T-helper 1 cell treated with Interleukin-12 subunit alpha and Interleukin-12 subunit beta and Interleukin-4 antibody, amounts not matched to agents 30 ng/mL and 1 ng/mL, for 36 hours (primary cell): ENCODE data around the gene DNAAF5. TPM values are rescaled to one million over a fixed set of nuclear protein-coding genes. Genes with fewer than 3 reads are reported as not detected.

Experiments
- intact Hi-C: fragments of 100-400 bp; cut with micrococcal nuclease; formaldehyde crosslinking; loops from one replicate; pipeline ENCODE4 v1.15.1; 2024
- total RNA-seq: library from RNA; stranded (reverse); gene quantifications from 2 replicates; pipeline ENCODE4 v1.2.3, GENCODE V29; 2022

The DNAAF5 gene
- total RNA-seq: 22.5 and 24.6 TPM in 2 replicates

GRCh38 chr7:726084-726853, at the start of gene DNAAF5:
DNAAF5 (plus strand) TSS chr7:726699; CDS start chr7:726721, 22 bp downstream.
- intact Hi-C loops: loop anchor here (1.0 to 5.0 kb wide), 9 partner anchors 106 to 1831 kb away; partner anchors contain the start of genes BRAT1, GET4, IQCE and SUN1

DNA sequence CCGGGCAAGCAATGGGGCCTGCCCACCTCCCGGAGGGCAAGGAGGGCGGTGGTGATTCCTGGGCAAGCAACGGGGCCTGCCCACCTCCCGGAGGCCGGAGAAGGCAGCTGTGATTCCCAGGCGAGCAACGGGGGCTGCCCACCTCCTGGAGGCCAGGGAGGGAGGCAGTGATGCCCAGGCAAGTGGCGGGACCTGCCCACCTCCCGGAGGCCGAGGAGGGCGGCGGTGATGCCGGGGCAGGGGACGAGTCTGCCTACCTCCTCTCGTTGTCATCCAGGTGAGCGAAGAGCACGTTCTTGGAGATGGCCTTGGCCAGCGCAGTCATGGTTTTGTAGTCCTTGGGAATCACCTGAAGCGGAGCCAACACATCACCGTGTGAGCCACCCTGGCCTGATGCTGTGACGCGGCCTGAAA, 49.5 kb upstream of the DNAAF5 start:
- intact Hi-C loops: no loop called here

DNA sequence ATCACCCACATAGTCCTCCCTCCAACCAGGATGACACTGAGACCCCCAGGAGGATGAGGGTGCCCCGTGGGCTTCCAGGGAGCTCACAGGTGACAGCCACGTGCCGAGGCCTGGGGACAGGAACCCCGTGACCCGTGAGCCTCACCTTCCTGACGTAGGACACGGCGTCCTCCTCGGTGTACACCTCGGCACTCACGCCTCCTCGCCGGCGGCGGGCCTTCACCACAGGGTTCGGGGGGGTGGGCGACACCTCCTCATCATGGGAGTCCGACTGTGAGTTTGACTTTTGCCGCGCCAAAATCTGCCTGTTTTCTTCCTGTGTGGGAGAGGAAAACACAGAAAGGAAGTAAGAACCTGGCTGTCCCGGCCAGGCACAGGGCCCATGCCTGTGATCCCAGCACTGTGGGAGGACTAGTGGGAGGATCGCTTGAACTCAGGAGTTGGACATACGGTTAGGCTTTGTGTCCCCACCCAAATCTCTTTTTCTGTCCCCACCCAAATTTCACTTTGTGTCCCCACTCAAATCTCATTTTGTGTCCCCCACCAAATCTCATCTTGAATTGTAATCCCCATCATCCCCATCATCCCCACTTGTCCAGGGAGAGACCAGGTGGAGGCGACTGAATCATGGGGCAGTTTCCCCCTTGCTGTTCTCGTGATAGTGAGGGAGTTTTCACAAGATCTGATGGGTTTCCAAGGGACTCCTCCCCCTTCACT, 45.9 kb upstream of the DNAAF5 start:
- intact Hi-C loops: no loop called here

DNA sequence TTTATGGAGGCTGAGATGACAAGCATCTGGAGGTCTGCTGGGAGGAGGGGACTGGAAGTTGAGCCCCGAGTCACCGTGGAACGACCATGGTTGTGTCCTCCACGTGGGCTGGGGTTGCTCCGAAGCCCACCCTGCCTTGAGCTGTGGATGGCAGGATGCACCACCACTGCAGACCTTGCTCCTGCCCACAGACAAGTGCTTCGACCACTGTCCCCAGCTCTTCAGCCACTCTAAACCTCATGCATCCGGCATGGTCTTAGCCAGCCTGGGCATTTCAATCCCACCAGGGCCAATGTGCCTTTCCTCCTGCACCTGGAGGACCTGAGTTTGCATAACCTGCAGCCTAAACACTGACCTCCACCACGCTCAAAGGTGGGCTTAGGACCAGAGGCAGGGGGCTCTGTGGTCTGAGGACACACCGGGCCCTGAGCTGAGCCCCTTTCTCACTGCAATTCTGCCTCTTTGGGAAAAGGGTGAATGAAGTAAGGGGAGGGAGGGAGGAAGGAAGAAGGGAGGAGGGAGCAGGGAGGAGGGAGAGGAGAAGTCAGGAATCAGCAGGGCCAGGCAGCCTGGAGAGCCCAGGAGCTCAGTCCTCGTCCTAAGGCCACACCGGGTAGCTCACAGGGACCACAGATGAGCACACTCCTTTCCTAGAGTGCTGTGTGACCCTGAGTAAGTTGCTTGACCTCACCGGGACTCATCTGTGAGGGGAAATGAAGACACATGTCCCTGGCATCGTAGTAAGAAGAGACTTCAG, 44.8 kb upstream of the DNAAF5 start:
- intact Hi-C loops: no loop called here

DNA sequence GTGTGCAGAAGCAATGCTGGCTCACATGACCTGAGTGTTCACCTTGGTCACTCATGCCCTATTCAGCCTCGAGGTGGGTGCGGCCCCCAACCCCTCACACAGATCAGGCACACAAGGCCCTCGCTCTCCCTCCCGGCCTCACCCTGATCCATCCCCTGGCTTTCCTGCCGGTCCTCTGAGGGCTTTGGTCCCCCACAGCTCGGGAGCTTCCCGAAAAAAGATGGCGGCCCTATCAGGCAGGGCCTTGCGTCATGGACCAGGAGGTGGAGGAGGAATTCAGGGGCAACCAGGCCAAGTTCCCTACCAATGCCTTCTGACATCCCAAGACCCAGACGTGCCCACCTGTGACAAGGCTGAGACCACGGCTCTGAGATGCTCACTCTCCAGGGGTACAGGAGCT, 43.7 kb upstream of the DNAAF5 start:
- intact Hi-C loops: no loop called here

GRCh38 chr7:683526-684205, 42.8 kb upstream of the DNAAF5 start:
- intact Hi-C loops: no loop called here

- intact Hi-C loops: no loop called here
These were observed 42.1 kb upstream of the DNAAF5 start for GRCh38 chr7:684416-684815.

GRCh38 chr7:685540-685939, 41.0 kb upstream of the DNAAF5 start:
- intact Hi-C loops: no loop called here

GRCh38 chr7:690478-691360, 35.8 kb upstream of the DNAAF5 start:
- intact Hi-C loops: no loop called here

DNA sequence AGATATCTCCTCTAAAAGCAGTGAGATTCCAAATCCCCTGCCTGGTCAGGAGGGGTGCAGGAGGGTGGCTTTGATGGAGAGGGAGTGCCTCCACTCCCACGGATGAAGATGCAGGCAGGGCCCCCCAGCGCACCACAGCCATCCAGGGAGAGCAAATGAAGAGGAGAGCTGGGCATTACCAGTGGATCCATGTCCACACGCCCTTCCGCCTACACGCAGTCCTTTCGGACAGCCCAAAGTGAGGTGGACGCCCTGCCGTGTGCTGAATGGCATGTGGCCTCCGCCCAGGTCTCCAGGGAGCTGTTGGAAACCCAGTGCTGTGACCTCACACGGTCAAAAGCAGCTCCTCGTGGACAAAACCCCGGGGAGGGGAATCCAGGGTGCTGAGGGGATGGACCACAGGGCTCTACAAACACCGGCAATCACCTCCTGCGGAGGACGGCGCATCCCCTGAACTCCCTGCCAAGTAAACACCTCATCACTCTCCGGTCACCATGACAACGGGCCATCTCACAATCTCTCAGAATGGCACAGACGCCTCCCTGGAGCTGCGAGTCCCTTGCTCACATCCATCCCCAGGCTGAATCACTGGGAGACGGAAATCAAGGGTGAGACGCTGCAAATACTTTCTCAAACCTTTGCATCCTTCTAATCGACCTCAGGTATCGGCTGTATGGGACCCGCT, 35.0 kb upstream of the DNAAF5 start:
- intact Hi-C loops: no loop called here

- intact Hi-C loops: no loop called here
These were observed 33.2 kb upstream of the DNAAF5 start for GRCh38 chr7:693280-693679.

GRCh38 chr7:696426-696811, 30.1 kb upstream of the DNAAF5 start:
- intact Hi-C loops: no loop called here

DNA sequence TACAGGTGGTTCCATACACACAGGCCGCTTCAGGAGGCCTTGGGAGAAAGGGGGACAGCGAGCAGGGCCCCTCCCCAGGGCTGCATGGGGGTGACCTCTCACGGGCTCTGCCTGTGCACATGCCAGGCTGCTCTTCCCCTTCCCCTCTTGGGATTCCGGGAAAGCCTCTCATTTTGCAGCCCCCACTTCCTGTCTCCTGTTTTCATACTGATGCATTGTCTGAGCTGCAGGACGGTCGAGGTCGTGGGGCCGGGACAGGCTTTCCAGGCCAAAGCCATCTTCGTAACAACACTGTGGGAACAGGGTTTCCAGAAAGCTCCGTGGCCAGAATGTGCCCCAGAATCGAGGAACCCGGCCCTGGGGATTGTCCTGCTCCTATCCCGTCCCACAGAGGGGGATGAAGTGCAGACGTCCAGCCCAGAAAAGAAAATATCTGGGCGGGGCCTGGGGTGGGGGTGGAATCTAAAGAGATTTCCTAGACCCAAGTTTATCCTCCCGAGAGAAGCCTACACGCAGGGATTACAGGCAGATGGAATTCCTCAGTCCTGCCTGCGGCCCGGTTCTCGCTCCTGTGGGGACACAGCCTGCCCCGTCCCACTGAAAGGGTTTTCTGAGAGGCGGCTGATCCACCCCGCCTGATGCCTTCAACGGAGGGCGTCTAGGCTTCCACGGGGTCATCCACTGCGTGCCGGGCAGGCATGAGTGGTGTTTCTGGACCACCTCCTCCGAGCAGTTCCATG, 29.5 kb upstream of the DNAAF5 start:
- intact Hi-C loops: no loop called here

DNA sequence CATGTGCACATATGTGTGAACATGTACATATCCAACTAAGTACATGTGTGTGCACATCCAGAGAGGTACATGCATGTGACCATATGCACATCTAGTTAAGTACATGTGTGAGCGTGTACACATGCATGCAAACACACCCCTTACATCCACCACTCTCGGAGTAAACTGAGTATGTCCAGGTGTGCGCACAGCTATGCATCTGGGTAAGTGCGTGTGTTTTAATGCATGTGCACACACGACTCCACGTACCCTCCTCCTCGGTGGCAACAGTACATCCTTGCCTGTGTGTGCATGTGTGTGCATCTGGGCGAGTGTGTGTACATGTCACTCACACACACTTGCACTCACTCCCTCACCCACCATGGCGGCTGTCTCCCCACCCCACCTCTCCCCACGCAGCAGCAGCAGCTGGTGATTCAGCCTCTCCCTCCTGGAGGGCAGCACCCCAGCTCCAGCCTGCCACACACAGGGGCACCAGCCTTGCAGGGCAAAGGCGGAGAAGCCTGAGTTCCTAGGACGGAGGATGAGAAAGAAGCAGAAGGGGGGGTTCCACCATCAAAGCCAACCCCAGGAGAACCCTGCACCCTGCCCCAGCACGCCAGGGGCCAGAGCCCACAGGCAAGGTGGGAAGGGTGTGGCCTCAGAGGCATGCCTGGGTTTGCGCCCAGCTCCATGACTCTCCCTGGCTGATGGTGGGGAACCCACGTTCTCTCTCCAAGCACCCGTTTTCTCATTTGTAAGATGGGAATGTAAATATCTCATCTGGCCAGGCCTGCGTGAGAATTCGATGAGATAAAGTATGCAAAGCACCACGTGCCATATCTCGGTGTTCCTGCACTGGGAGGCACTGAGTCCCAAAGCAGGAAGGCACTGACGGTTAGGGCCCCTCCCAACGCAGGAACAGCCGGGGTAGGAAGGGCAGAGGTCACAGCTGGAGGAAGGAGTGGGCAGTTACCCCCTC, 27.7 kb upstream of the DNAAF5 start:
- intact Hi-C loops: no loop called here

DNA sequence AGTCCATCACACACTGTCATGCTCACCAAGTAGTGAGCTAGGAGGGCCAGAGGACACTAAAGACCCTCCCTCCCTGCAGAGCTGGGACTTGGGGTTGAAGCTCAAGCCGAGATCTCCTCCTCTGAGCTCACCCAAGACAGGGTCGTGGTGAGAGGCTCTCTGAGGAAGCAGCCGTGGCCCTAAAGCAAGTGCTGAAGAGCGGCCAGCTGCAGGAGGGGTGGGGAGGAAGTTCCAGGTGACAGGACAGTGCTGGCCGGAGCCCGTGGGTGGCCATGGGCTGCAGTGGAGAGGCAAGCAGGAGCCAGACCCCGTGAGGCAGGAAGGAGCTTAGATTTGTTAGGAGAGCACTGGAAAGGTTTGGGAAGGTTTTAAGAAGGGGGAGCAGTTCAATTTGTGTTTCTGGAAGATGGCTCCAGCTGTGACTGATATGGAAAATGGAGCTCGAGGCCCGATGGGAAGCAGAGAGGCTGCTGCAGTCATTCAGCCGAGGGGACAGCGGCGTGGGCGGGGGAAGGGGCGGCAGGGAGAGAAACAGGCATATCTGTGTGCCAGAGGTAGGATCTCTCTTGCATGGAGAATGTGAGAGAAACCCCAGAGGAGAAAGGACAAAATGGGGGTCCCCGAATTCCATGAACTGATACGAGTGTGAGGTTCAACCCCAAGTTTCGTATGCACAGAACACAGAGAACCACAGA, 26.9 kb upstream of the DNAAF5 start:
- intact Hi-C loops: no loop called here

DNA sequence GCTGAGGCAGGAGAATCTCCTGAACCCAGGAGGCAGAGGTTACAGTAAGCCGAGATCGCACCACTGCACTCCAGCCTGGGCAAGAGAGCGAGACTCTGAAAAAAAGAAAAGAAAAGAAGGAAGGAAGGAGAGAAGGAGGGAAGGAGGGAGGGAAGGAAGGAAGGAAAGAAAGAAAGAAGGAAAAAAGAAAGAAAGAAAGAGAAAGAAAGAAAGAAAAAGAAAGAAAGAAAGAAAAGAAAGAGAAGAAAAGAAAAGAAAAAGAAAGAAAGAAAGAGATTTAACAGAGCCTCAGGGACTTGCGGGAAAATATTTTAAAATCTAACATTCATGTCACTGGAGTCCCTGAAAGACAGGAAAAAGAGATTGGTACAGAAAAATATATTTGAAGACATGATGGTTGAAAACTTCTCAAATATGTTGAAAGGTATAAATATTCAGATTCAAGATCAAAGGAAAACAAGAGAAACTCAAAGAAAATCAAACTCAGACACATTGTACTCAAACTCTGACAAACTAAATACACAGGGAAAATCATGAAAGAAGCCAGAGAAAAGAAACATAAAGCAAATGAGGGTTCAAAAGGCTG, 25.3 kb upstream of the DNAAF5 start:
- intact Hi-C loops: no loop called here

GRCh38 chr7:703049-703448, 23.4 kb upstream of the DNAAF5 start:
- intact Hi-C loops: no loop called here
